Fibroblast of the aortic adventitia (primary cell): ENCODE data around the gene SALL2. TPM values are rescaled to one million over a fixed set of nuclear protein-coding genes. Genes with fewer than 3 reads are reported as not detected.
"Not testable (repeated sequence)": the region's sequence is repeated elsewhere in the genome, so short reads cannot be mapped to it uniquely, and the experiment has no call there.

Source experiments
- DNase-seq: peaks from one replicate; pipeline ENCODE4 v3.0.0-alpha.2; 2010; ENCODE audit warnings: low read depth
- H3K4me3 ChIP-seq: 2 replicates; pipeline ENCODE4 v1.5.1; 2011; ENCODE audit warnings: low read depth, mild to moderate bottlenecking, control low read depth, low read length, moderate library complexity
- CTCF ChIP-seq: IDR thresholded peaks from 2 replicates; pipeline ENCODE4 v1.5.1; 2011; ENCODE audit warnings: mild to moderate bottlenecking, low read length, control low read depth, inconsistent platforms; ENCODE audit not compliant: insufficient read depth
- total RNA-seq: library from RNA; depleted of rRNA; stranded (reverse); fragments of >200 nt; gene quantifications from 2 replicates; pipeline ENCODE4 v1.2.3, GENCODE V29; 2012; ENCODE audit warnings: low replicate concordance

The SALL2 gene
- total RNA-seq, 1 donor, result 5.3 TPM

GRCh38 chr14:21553266-21553665 lies 27.1 kb upstream of the SALL2 start:
- no peak overlapping the region for H3K4me3 ChIP-seq
- TF ChIP-seq CTCF, result no peak
- DNase-seq, result no peak

- not testable (repeated sequence) for H3K4me3 ChIP-seq, DNase-seq
Measured at GRCh38 chr14:21544588-21544987, 18.4 kb upstream of the SALL2 start.

- H3K4me3 ChIP-seq, result no peak overlapping the region
- TF ChIP-seq CTCF, result no peak
- DNase-seq, result no peak
Measured at GRCh38 chr14:21543963-21544362, 17.8 kb upstream of the SALL2 start.

- no peak overlapping the region for H3K4me3 ChIP-seq
- no peak for DNase-seq
- TF ChIP-seq CTCF, result no peak
Measured at GRCh38 chr14:21543521-21543960, 17.4 kb upstream of the SALL2 start.

GRCh38 chr14:21541413-21542074 lies 15.4 kb upstream of the SALL2 start:
- no peak for DNase-seq
- no peak for TF ChIP-seq CTCF
- no peak overlapping the region for H3K4me3 ChIP-seq

GRCh38 chr14:21539189-21539940 lies 13.2 kb upstream of the SALL2 start:
- no peak for TF ChIP-seq CTCF
- no peak overlapping the region for H3K4me3 ChIP-seq
- DNase-seq, result no peak

GRCh38 chr14:21537090-21537424 lies 10.9 kb upstream of the SALL2 start:
- H3K4me3 ChIP-seq, result no peak overlapping the region
- DNase-seq, result no peak
- no peak for TF ChIP-seq CTCF
